HEK293 (cell line): Measurements from ENCODE around the gene ZNF423.

ENCODE experiments used
- CTCF ChIA-PET: fragments of 350-600 bp; formaldehyde crosslinking; extraction: SDS; loops from one replicate; lab custom pipeline; 2021; ENCODE audit warnings: antibody characterized with exemption; lab: Yijun Ruan, JAX
- POLR2A ChIA-PET: fragments of 300-600 bp; formaldehyde crosslinking; extraction: SDS; loops from one replicate; lab custom pipeline; 2020; ENCODE audit warnings: antibody characterized with exemption, inconsistent platforms; lab: Yijun Ruan, JAX
- H3K27ac ChIP-seq: fragments of 200-500 bp; sonication (Bioruptor generic); 2 replicates; pipeline ENCODE4 v1.5.1; 2014; ENCODE audit warnings: low read depth, low read length, control low read depth, inconsistent platforms; ENCODE audit errors: extremely low read depth
- H3K36me3 ChIP-seq, 2 experiments: fragments of 200-500 bp in 1 of 2; sonication (Bioruptor generic) in 1 of 2; 1 replicate in 1 of 2; 2 replicates in 1 of 2; pipeline ENCODE4 v1.5.1; 2014 to 2017; ENCODE audit warnings: inconsistent platforms in 2 of 2, low read length in 2 of 2; ENCODE audit not compliant: control insufficient read depth in 2 of 2, insufficient read depth in 1 of 2
- H3K4me1 ChIP-seq: fragments of 200-500 bp; sonication (Bioruptor generic); 2 replicates; pipeline ENCODE4 v1.5.1; 2014; ENCODE audit warnings: mild to moderate bottlenecking, low read length, inconsistent platforms; ENCODE audit not compliant: control insufficient read depth, insufficient read depth
- H3K4me3 ChIP-seq: 2 replicates; pipeline ENCODE4 v1.5.1; 2011; ENCODE audit warnings: low read depth, mild to moderate bottlenecking, control low read depth, low read length, moderate library complexity
- H3K9me3 ChIP-seq: fragments of 200-500 bp; sonication (Bioruptor generic); 2 replicates; pipeline ENCODE4 v1.5.1; 2014; ENCODE audit warnings: low read depth, low read length, inconsistent platforms; ENCODE audit not compliant: control insufficient read depth, insufficient read depth
- EGR2 ChIP-seq: fragments of 450-650 bp; formaldehyde crosslinking; IDR thresholded peaks from 2 replicates; pipeline ENCODE4 v1.5.1; 2016; ENCODE audit warnings: low read depth, missing biosample characterization, missing genetic modification characterization
- FEZF1 ChIP-seq: fragments of 450-650 bp; formaldehyde crosslinking; IDR thresholded peaks from 2 replicates; pipeline ENCODE4 v1.5.1; 2016; ENCODE audit warnings: missing biosample characterization, missing genetic modification characterization
- GFI1B ChIP-seq: fragments of 450-650 bp; formaldehyde crosslinking; IDR thresholded peaks from 2 replicates; pipeline ENCODE4 v1.5.1; 2016; ENCODE audit warnings: missing biosample characterization, missing genetic modification characterization
- GLI2 ChIP-seq: fragments of 450-650 bp; formaldehyde crosslinking; IDR thresholded peaks from 2 replicates; pipeline ENCODE4; 2017; ENCODE audit warnings: missing biosample characterization, missing genetic modification characterization, low read depth, borderline replicate concordance
- SCRT1 ChIP-seq: fragments of 450-650 bp; formaldehyde crosslinking; IDR thresholded peaks from 2 replicates; pipeline ENCODE4 v1.5.1; 2016; ENCODE audit warnings: missing biosample characterization, missing genetic modification characterization, borderline replicate concordance
- YY2 ChIP-seq: fragments of 450-650 bp; formaldehyde crosslinking; IDR thresholded peaks from 2 replicates; pipeline ENCODE4 v1.5.1; 2016; ENCODE audit warnings: missing biosample characterization, missing genetic modification characterization
- ZBTB20 ChIP-seq: fragments of 450-650 bp; formaldehyde crosslinking; IDR thresholded peaks from 2 replicates; pipeline ENCODE4 v1.5.1; 2016; ENCODE audit warnings: missing biosample characterization, missing genetic modification characterization
- ZBTB21 ChIP-seq: fragments of 450-650 bp; formaldehyde crosslinking; IDR thresholded peaks from 2 replicates; pipeline ENCODE4 v1.5.1; 2017; ENCODE audit warnings: missing biosample characterization, missing genetic modification characterization
- ZNF114 ChIP-seq: fragments of 450-650 bp; formaldehyde crosslinking; IDR thresholded peaks from 2 replicates; pipeline ENCODE4 v1.5.0; 2017; ENCODE audit warnings: missing biosample characterization, missing genetic modification characterization
- ZNF121 ChIP-seq: fragments of 450-650 bp; formaldehyde crosslinking; IDR thresholded peaks from 2 replicates; pipeline ENCODE4 v1.5.1; 2016; ENCODE audit warnings: missing biosample characterization, missing genetic modification characterization
- ZNF140 ChIP-seq: fragments of 450-650 bp; formaldehyde crosslinking; IDR thresholded peaks from 2 replicates; pipeline ENCODE4 v1.5.1; 2016; ENCODE audit warnings: missing biosample characterization, missing genetic modification characterization
- ZNF2 ChIP-seq: fragments of 450-650 bp; formaldehyde crosslinking; IDR thresholded peaks from 2 replicates; pipeline ENCODE4 v1.5.1; 2016; ENCODE audit warnings: missing biosample characterization, missing genetic modification characterization
- ZNF214 ChIP-seq: fragments of 450-650 bp; formaldehyde crosslinking; IDR thresholded peaks from 2 replicates; pipeline ENCODE4 v1.5.1; 2017; ENCODE audit warnings: missing biosample characterization, mild to moderate bottlenecking, missing genetic modification characterization, borderline replicate concordance
- ZNF37A ChIP-seq: fragments of 450-650 bp; IDR thresholded peaks from 2 replicates; pipeline ENCODE4 v1.5.1; 2018; ENCODE audit warnings: missing biosample characterization, missing genetic modification characterization
- ZNF404 ChIP-seq: fragments of 450-650 bp; formaldehyde crosslinking; IDR thresholded peaks from 2 replicates; pipeline ENCODE4 v1.5.1; 2017; ENCODE audit warnings: missing biosample characterization, missing genetic modification characterization
- ZNF473 ChIP-seq: fragments of 450-650 bp; formaldehyde crosslinking; IDR thresholded peaks from 2 replicates; pipeline ENCODE4 v1.5.1; 2017; ENCODE audit warnings: missing biosample characterization, missing genetic modification characterization
- ZNF510 ChIP-seq: fragments of 450-650 bp; formaldehyde crosslinking; IDR thresholded peaks from 2 replicates; pipeline ENCODE4 v1.5.1; 2018; ENCODE audit warnings: mild to moderate bottlenecking, missing genetic modification characterization, missing biosample characterization; ENCODE audit not compliant: insufficient replicate concordance
- ZNF571 ChIP-seq: fragments of 450-650 bp; formaldehyde crosslinking; IDR thresholded peaks from 2 replicates; pipeline ENCODE4 v1.5.0; 2017; ENCODE audit warnings: missing biosample characterization, missing genetic modification characterization
- ZNF610 ChIP-seq: fragments of 450-650 bp; formaldehyde crosslinking; IDR thresholded peaks from 2 replicates; pipeline ENCODE4 v1.5.1; 2016; ENCODE audit warnings: missing biosample characterization, missing genetic modification characterization, borderline replicate concordance
- ZNF830 ChIP-seq: fragments of 450-650 bp; IDR thresholded peaks from 2 replicates; pipeline ENCODE4 v1.5.0; 2018; ENCODE audit warnings: missing biosample characterization, missing genetic modification characterization, low read depth, mild to moderate bottlenecking, moderate library complexity
- ZSCAN16 ChIP-seq: fragments of 450-650 bp; formaldehyde crosslinking; IDR thresholded peaks from 2 replicates; pipeline ENCODE4 v1.5.1; 2016; ENCODE audit warnings: missing biosample characterization, missing genetic modification characterization
- ZSCAN23 ChIP-seq: fragments of 450-650 bp; formaldehyde crosslinking; IDR thresholded peaks from 2 replicates; pipeline ENCODE4 v1.5.1; 2016; ENCODE audit warnings: missing biosample characterization, missing genetic modification characterization
- ZXDB ChIP-seq: fragments of 450-650 bp; formaldehyde crosslinking; IDR thresholded peaks from 2 replicates; pipeline ENCODE4 v1.5.1; 2016; ENCODE audit warnings: missing biosample characterization, missing genetic modification characterization
- TF ChIP-seq, protein P1 (sequence below): fragments of 450-650 bp; formaldehyde crosslinking; IDR thresholded peaks from 2 replicates; pipeline ENCODE4 v1.5.1; 2017; ENCODE audit warnings: missing biosample characterization, missing genetic modification characterization
- TF ChIP-seq, protein P2 (sequence below): fragments of 450-650 bp; formaldehyde crosslinking; IDR thresholded peaks from 2 replicates; pipeline ENCODE4 v1.5.0; 2017; ENCODE audit warnings: missing biosample characterization, missing genetic modification characterization, borderline replicate concordance

Gene ZNF423

DNA sequence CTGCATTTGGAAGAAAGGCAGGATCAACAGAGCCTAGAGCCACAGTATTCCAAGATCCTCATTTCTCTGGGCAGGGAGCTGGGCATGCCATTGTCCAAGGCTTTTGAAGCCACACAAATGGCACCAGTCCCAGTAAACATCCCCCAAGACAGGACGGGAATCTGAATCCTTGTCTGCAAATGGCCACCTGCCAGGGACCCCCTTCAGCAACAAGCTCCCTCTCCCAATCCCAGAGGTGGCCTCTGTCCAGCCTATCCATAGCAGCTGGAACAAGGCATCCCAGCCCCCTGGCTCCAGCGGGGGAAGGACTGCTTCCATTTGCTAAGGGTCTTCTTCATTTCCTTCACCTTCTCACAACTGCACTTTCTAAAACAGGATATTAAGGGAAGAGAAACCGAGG is 277.9 kb downstream of the ZNF423 start (continued):
- TF ChIP-seq ZNF830 (tag by site-specific recombination) (no peak), ZNF473 (tag by site-specific recombination) (no peak)

DNA sequence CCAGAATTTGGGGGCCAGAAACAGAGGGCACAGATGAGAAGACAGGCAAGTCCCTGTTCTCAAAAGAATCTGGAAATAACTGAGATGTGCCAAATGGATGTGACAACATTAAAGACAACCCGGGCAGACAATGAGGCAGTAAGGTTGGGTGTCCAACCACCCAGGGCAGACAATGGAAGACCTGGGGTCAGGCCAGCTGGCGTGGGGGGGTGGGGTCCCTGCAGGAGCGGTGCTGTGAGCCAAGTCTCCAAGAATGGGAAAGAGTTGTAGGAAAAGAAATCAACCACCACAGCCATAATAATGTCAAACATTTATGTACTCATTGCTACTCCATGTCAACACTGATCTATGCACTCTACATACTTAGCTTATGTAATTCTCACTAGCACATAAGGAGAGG is 279.0 kb downstream of the ZNF423 start:
- TF ChIP-seq YY2 (tag by site-specific recombination) (no peak), GFI1B (tag by site-specific recombination) (no peak), FEZF1 (tag by site-specific recombination) (no peak), ZBTB21 (tag by site-specific recombination) (no peak), SCRT1 (tag by site-specific recombination) (no peak), ZBTB20 (tag by site-specific recombination) (no peak), ZNF121 (no peak), ZSCAN23 (tag by site-specific recombination) (no peak)
- TF ChIP-seq, protein P1, sequence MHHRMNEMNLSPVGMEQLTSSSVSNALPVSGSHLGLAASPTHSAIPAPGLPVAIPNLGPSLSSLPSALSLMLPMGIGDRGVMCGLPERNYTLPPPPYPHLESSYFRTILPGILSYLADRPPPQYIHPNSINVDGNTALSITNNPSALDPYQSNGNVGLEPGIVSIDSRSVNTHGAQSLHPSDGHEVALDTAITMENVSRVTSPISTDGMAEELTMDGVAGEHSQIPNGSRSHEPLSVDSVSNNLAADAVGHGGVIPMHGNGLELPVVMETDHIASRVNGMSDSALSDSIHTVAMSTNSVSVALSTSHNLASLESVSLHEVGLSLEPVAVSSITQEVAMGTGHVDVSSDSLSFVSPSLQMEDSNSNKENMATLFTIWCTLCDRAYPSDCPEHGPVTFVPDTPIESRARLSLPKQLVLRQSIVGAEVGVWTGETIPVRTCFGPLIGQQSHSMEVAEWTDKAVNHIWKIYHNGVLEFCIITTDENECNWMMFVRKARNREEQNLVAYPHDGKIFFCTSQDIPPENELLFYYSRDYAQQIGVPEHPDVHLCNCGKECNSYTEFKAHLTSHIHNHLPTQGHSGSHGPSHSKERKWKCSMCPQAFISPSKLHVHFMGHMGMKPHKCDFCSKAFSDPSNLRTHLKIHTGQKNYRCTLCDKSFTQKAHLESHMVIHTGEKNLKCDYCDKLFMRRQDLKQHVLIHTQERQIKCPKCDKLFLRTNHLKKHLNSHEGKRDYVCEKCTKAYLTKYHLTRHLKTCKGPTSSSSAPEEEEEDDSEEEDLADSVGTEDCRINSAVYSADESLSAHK (tag by site-specific recombination): no peak
- TF ChIP-seq, protein P2, sequence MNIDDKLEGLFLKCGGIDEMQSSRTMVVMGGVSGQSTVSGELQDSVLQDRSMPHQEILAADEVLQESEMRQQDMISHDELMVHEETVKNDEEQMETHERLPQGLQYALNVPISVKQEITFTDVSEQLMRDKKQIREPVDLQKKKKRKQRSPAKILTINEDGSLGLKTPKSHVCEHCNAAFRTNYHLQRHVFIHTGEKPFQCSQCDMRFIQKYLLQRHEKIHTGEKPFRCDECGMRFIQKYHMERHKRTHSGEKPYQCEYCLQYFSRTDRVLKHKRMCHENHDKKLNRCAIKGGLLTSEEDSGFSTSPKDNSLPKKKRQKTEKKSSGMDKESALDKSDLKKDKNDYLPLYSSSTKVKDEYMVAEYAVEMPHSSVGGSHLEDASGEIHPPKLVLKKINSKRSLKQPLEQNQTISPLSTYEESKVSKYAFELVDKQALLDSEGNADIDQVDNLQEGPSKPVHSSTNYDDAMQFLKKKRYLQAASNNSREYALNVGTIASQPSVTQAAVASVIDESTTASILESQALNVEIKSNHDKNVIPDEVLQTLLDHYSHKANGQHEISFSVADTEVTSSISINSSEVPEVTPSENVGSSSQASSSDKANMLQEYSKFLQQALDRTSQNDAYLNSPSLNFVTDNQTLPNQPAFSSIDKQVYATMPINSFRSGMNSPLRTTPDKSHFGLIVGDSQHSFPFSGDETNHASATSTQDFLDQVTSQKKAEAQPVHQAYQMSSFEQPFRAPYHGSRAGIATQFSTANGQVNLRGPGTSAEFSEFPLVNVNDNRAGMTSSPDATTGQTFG (tag by site-specific recombination): no peak
- Histone ChIP-seq H3K27ac (no peak overlapping the region), H3K9me3 (no peaks in the 10 kb centered on the region), H3K4me1 (no peaks in the 10 kb centered on the region), H3K4me3 (no peak overlapping the region), H3K36me3 (no peaks in the 10 kb centered on the region)
- ChIA-PET POLR2A (no interaction called here), CTCF (interaction anchor here (1.0 kb wide), 1 partner anchor 20 kb away, joined by 3 read pairs; no protein-coding TSS in a partner anchor)

DNA sequence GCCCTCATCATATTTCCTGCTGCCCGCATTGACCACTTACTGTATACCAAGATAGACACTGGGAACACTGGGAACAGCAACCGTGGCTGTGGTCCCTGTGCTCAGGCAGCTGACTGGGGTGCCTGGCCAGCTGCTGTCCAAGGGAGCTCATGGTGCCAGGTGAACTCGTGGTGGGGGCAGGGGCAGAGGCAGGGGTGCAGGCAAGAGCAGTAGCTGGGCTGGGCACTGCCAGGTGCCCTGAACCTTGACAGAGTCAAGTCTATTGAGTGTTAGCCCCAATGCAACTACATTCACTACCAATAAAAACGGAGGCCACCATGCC is 279.8 kb downstream of the ZNF423 start:
- no peak overlapping the region for H3K27ac ChIP-seq
- TF ChIP-seq ZNF610 (no peak), ZNF404 (tag by site-specific recombination) (no peak), ZNF37A (tag by site-specific recombination) (no peak), ZXDB (tag by site-specific recombination) (no peak), ZSCAN16 (tag by site-specific recombination) (no peak), ZNF2 (tag by site-specific recombination) (no peak), ZNF214 (no peak), ZNF571 (tag by site-specific recombination) (no peak), EGR2 (tag by site-specific recombination) (no peak), GFI1B (tag by site-specific recombination) (no peak), ZNF473 (tag by site-specific recombination) (no peak), ZNF140 (tag by site-specific recombination) (no peak), ZNF510 (no peak), GLI2 (tag by site-specific recombination) (no peak), ZNF114 (tag by site-specific recombination) (no peak)
- TF ChIP-seq, all 188 proteins: peak for 0
- CTCF ChIA-PET: no interaction called here
- H3K9me3 ChIP-seq: no peaks in the 10 kb centered on the region
- H3K4me1 ChIP-seq: no peaks in the 10 kb centered on the region
- POLR2A ChIA-PET: no interaction called here
- no peak overlapping the region for H3K4me3 ChIP-seq
- no peaks in the 10 kb centered on the region for H3K36me3 ChIP-seq
